GM13976 (cell line): ENCODE results near the gene PRPF19.

Experiments used
- DNase-seq: peaks from one replicate; pipeline ENCODE4 v3.0.0; 2012; ENCODE audit warnings: low spot score
- in situ Hi-C: fragments of 300-500 bp; cut with MboI; formaldehyde crosslinking; loops from one replicate; pipeline ENCODE4 v1.12.0; 2022; ENCODE audit warnings: low sequenced_read_pairs, mixed read lengths, inconsistent platforms; ENCODE audit not compliant: unreplicated experiment
- TF ChIP-seq, protein P1 (sequence below): IDR thresholded peaks from 2 replicates; pipeline ENCODE4 v1.5.1; 2012; ENCODE audit warnings: borderline replicate concordance, mild to moderate bottlenecking; ENCODE audit not compliant: insufficient read depth; ENCODE audit errors: extremely low read depth, missing control alignments, control extremely low read depth

Gene PRPF19

DNA sequence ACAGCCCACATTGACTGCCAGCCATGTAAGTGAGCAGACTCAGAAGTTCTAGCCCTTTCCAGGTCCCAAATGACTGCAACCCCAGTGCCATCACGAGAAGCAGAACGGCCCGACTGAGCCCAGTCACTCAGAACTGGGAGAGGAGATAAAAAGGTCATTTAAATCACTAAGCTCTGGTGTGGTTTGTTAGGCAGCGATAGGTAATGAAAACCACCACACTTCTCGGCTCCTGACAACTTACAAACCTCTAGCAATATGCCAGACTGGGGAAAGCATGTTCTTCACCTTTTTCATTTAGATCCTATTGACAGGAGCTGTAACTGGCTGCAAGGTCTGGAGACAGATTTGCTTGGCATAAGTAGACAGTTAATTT, 38.9 kb upstream of the PRPF19 start:
- no peak for DNase-seq
- in situ Hi-C loops, result no loop called here
- TF ChIP-seq, protein P1, sequence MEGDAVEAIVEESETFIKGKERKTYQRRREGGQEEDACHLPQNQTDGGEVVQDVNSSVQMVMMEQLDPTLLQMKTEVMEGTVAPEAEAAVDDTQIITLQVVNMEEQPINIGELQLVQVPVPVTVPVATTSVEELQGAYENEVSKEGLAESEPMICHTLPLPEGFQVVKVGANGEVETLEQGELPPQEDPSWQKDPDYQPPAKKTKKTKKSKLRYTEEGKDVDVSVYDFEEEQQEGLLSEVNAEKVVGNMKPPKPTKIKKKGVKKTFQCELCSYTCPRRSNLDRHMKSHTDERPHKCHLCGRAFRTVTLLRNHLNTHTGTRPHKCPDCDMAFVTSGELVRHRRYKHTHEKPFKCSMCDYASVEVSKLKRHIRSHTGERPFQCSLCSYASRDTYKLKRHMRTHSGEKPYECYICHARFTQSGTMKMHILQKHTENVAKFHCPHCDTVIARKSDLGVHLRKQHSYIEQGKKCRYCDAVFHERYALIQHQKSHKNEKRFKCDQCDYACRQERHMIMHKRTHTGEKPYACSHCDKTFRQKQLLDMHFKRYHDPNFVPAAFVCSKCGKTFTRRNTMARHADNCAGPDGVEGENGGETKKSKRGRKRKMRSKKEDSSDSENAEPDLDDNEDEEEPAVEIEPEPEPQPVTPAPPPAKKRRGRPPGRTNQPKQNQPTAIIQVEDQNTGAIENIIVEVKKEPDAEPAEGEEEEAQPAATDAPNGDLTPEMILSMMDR, result no peak

- in situ Hi-C loops, result no loop called here
- TF ChIP-seq, protein P1, result peak; percentile 28
- peak; percentile 45 for DNase-seq
These were observed 38.3 kb upstream of the PRPF19 start for GRCh38 chr11:60944490-60945294.

- in situ Hi-C loops, result no loop called here
- TF ChIP-seq, protein P1, result no peak
- DNase-seq, result no peak
These were observed 36.7 kb upstream of the PRPF19 start for GRCh38 chr11:60942970-60943565.

DNA sequence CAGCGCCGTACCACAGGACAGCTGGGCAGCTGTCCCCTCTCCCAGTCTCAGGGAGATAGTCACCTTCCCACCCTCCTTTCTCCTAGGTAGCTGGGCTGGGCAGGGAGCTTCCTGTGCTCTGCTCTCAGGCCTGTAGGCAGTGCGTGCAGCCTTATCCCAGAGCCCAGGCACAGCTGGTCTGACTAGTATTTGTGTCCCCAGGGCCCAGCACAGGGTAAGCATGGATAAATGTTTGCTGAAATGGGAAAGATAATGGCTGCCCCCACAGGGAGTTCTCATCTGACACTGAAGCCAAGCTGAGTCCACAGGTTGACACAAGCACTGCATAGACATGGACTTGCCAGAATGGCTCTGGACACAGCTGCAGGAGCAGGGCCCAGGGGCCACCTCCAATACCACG, 35.8 kb upstream of the PRPF19 start:
- no peak for DNase-seq
- in situ Hi-C loops, result no loop called here
- TF ChIP-seq, protein P1, result no peak

GRCh38 chr11:60941371-60942119, 35.2 kb upstream of the PRPF19 start:
- in situ Hi-C loops, result no loop called here
- no peak for DNase-seq
- TF ChIP-seq, protein P1, result no peak

- DNase-seq, result no peak
- in situ Hi-C loops, result no loop called here
- TF ChIP-seq, protein P1, result no peak
These were observed 33.5 kb upstream of the PRPF19 start for GRCh38 chr11:60939855-60940254.
